Activated gamma-delta T cell (primary cell): Measurements from ENCODE around the gene ITGB8.

ENCODE experiments used
- DNase-seq: peaks from one replicate; lab custom pipeline; 2025; lab: John Stamatoyannopoulos, UW

ITGB8 gene

DNA sequence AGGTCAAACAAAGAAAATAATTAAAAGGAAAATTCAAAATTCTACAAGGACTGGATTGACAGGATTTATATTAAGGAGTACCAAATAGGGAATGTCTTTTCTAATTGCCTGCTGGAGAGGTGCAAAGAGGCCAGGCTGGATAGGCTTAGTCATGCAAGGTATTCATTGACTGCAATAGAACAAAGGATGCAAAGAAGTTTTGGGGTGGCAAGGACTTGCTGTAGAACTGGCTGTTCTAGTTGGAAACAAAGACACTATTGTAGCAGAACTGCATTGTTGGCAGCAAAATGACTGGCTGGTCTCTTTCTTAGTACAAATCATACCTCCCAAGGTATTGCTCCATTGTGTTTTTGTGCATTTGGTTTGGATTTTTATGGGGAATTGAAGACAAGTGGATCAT is 10.1 kb downstream of the ITGB8 start:
- DNase-seq = no peak

DNA sequence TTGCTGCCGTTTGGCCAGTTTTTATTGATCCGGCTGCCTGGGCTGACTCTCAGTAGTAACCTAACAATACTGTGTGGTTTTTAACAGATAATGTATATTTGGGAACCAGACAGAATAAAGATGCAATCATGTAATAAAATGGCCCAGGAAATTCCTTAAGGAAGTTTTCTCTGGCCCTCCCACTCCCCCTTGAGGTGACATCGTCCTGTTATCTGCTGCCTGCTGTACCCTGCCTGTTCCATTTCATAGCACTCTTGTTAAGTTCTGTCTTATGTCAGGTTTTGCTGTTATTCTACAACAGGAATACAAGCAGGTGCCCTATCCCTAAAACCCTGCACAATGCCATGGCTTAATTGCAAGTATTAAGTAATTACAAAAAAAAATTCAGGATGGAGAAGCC is 12.5 kb downstream of the ITGB8 start:
- no peak for DNase-seq

DNA sequence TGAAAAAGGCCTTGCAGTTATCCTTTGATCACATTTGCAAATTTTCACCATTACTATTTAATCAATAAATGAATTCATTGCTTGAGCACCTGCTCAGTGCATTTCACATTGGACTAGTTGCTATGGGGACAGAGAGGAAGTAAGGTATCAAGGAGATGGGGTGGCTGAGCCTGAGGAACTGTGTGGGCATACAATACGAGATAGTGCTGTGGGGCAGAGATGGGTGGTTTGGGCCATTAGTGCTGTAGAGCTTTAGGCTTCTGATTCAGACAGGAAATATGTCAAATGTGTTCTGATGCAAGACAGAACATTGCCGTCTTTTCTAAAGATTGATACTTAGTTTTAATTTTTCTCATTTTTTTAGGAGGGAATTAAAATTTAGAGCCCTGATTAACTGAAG is 13.2 kb downstream of the ITGB8 start:
- DNase-seq = no peak

DNA sequence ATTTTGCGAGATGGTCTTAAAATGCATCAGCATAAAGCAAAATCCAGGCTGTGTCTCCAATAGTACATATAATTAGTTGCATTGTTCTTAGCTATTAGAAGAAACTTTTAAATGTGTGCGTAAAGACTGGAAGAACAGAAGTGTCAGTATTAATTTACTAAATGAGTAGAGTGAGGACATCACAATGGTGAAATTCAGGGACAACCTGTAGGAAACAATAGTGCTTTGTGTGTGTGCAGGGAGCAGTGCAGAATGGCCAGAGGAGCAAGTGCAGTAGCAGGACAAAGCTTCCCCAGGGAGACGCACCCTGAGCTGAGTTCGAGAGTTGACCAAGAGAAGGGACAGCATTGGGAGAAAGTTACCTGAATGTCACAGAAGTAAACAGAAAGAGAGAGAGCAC is 13.7 kb downstream of the ITGB8 start:
- no peak for DNase-seq

DNA sequence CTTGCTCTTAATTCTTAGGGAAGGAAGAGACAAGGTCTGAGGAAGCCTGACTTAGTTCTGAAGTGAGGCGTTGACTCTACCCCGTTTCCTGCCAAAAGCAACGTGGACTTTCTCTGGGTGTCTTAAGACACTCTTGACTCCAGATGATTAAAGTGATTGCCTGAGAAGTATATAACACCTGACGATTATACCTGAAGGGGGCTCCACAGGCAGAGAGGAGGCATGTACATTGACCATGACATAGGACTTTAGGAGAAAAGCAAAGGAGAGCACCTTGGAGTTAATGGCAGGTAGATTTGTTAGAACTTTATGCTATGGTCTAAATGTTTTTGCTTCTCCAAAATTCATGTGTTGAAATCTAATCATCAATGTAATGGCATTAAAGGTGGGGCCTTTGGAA is 15.9 kb downstream of the ITGB8 start:
- no peak for DNase-seq

DNA sequence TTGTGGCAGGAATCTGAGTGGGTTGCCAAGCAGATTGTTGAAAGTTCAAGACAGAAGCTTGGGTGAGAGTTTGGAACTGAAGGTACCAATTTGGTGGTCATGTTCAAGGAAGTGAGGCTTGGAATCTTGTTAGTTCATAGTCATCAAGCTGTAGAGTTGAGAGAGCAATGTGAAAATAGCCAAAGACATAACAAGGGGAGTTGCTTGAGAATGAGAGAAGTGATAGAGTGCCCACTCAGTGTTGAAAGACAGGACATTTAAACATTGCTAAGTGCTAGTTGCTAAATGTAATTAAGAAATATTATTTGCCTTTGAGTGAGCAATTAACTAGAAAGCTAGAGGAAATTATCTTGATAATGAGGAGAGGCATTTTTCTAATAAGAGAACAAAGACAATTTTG is 17.0 kb downstream of the ITGB8 start:
- no peak for DNase-seq

DNA sequence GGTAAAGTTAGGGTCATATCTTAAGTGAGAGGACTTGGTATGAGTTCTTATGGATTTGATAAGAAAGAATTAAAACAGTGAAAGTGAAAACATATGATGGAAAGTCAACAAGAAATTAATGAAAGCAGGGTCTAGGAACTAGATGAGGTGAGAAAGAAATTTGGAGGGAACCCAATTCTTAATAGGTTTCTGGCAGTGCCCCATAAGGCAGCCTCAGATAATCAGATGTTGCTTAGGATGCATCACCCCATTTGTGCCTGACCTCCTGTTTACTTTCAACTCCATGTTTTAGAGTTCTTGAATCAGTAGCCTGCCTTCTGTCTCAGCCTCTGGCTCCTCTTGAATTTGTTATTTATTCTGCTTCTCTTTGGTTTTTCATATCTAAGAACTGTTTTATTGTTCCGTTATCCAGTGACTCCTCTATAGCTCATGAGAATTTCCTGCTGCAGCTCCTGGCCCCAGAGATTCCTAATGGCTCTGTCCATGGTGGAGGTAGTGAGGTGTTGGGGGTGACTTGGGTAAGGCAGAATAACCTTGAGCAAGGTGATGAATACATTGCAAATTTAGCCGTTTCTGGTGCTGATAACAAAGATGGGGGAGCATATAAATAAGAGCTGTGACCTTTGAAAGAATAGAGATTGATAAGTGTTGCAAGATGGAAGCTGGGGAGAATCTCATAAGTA is 17.6 kb downstream of the ITGB8 start:
- DNase-seq = no peak

DNA sequence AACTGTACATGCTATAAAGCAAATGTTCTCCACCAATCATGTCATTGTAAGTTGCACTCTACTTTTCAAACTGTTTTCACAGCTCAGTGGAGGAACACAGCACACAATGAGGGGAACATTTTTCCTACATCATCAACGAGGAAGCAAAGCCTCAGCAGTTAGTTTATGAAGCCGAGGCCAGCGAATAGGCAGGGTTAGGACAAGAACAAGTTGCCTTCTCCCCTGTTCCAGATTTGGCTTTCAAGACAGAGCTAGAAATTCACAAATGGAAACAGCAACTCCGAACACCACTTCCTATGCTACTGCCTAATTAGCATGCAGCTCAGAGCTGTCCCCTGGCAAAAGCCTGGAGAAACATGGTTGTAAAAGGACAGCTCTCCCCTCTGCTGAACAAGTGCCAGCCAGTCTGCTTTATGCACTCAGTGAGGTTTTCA is 19.8 kb downstream of the ITGB8 start:
- no peak for DNase-seq

DNA sequence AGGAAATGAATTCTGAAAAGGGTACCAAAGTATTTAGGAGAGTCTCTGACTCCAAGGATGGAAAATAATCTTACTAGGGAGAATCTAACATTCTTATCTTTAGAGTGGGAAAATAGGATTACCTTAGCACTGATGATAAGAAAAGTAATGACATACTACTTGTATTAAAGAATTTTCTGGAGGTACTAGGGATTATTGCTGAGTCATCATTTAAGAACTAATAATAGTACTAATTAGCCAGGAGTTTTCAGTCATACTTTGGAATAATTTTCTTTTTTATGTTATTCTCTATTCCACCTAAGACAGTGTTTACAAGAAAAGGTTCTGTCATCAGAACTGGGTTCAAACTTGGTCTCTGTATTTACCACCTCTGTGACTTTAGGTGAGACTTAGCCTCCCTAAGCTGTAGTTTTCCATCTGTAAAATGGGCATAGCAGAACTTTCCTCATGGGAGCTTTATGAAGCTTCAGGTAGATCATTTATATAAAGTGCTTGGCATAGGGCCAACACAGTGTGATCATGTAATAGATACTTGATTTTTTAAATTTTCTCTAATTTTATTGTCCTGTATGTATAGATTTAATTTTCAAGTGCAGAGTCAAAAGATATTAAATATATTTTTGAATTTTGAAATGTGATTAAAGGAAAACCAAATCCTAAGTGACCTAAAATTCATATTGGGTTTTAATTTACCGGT is 20.4 kb downstream of the ITGB8 start:
- no peak for DNase-seq

DNA sequence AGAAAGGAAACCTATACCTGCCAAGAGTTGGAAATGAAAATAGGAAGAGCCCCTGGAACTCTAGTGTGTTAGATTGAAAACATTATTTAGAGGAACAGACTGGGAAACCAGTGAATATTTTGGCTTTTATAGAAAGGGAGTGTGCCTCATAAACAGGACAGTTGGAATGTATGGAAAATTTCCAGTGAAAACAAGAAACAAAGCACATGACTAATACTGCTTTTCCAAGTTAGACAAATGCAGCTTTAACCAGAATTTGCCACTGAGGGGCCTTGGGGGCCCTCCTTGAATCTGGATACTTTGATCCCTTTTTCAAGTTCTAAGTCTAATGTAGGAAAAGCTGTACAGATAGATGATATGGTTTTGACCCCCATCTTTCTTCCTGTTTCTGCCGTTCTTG is 21.2 kb downstream of the ITGB8 start:
- DNase-seq = no peak

DNA sequence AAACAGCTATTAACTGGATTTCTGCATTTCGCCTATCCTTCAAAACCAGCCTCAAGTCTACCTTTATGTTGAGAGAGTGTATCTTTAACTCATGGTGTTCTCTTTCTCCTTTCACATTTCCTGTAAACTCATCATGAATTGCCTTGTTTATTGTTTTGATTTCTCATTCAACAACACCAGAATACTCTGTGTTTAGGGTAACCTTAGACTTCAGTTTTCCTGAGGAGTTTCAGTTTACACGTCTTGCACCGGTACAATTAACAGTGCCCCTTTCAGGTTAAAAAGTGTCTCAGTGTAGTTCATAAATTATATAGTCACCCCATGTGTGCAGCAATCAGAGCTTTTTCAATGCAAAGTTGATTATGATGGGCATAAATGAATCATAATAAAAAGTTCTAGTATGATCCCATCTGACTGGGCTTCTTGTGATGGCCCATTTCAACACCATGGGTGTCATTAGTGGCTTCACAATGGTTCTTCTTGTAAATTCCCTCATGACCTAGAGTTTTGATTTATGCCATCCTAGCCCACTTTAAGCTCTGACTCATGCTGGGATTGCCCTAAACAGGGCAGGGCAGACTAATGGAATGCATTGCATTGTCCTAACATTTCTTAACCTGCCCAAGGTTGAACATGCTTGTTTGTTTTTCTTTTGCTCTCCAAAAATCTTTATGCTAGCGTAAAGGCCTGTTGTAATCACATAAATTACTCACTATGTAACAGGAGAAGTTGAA is 22.0 kb downstream of the ITGB8 start:
- no peak for DNase-seq

DNA sequence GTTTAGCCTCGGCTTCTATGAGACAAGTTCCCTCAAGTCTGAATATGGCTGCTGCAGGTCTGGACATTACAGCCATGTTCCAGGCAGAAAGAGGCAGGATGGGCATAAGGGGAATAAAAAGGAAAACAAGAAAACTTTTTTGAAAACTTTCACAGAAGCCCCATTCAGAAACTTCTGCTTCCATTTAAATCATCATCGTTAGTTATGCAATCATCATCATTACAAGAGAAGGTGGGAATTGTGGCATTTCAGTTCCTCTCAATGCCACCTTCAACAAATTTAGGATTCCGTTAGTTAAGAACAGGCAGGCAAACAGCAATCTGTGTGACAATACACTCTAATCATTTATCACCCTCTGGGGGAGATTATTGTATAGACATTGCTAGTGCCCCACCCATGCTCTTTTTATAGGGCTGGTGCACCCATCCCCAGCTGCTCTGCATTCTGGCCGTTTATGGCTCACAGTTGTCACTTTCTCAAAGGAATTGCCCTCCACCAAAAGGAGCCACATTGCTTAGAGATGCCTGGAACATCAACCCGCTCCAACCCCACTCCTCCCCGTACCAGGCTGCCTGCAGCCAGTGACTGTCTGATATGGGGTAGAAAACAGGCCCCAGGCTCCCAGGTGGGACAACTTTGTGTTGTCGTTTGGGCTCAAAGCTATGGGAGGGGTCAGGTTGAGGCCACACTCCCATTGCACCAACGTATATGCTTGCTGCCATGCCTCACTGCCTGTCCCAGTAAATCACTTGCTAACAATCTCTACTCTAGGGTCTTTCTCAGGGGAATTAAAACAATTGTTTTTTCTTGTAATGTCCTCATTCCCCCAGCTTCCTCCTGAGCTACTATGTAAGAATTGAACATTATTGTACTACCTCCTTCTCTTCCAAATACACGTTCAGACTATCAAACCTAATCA is 24.2 kb downstream of the ITGB8 start:
- no peak for DNase-seq

DNA sequence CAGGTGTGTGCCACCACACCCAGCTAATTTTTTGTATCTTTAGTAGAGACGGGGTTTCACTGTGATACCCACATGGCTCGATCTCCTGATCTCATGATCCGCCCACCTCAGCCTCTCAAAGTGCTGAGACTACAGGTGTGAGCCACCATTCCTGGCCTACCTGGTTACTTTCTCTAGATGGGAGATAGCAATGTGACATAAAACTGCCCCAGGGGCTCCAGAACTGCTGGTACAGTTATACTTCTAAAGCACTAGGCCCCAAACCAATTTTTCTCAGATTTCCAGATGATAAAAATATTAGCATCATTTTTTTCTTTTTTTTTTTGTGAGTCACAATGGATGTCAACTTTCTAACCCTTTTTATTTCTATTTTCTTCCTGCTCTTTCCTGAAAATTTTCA is 27.4 kb downstream of the ITGB8 start:
- DNase-seq = no peak

DNA sequence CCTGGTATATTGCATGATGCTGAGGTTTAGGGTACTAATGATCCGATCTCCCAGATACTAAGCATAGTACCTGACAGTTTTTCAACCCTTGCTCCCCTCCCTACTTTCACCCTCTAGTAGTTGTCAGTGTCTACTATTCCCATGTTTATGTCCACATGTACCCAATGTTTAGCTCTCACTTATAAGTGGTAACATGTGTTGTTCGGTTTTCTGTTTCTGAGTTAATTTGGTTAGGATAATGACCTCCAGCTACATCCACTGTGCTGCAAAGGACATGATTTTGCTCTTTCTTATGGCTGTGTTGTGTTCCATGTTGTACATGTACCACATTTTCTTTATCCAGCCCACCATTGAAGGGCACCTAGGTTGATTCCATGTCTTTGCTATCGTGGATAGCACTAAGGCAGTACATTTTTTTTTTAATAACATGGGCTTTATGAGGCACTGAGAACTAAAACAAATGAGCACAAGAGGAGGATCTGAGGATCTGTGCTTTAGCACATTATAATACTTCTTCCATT is 28.1 kb downstream of the ITGB8 start:
- no peak for DNase-seq

DNA sequence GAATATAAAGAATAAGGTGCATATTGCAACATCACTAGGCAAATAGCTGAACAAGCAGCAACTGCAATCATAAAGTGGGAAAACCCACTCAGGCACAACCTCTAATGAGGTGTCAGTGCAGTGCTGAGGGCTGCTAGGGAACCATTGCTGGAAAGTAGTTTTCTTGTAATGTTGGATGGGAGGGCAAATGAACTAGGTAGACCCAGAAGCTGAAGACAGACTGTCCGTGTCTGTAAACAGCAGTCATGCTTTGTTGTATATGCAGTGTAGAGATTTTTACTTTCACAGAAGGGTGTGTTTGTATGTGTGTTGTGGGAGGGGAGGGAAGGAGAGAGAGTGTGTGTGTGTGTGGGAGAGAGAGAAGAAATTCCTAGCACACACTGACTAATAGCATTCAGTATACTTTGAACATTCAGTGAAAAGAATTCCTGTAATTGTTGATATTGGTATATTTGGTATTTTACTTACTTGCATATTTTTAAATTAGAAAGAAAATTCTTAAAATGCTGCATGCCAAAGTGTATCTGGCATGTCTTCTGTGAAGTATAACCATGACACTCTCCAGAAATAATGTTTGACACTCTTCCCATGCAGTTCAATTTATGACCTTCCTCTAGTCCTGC is 28.8 kb downstream of the ITGB8 start:
- DNase-seq = no peak

DNA sequence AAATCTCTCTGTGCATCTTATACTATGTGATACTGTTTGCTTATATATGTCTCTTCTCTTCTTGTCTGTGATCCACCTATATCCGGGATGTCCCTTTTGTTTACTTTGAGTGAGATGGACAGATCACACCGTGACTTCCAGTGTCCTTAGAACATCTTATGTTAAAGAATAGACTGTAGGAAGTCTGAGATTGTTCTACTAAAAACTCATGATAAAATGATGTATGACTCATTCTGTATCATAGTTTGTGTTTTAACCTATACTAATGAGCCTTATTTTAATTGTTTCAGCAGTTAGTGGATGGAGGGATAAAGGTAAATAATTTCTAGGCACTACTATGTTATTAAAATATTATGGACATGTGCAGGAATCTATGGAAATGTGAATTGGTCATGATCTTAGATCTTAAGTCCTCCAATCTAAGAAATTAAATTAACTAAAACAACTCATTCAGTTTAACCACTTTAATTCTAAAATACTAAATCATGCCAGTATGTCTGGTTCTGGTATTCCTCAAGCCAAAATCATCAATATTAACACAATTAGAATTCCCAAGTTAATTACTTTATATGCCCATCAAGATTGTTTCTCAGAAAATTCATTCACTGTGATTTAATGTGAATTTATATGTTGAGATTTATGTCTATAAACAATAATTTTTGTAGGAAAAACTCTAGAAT is 32.0 kb downstream of the ITGB8 start:
- DNase-seq = no peak

DNA sequence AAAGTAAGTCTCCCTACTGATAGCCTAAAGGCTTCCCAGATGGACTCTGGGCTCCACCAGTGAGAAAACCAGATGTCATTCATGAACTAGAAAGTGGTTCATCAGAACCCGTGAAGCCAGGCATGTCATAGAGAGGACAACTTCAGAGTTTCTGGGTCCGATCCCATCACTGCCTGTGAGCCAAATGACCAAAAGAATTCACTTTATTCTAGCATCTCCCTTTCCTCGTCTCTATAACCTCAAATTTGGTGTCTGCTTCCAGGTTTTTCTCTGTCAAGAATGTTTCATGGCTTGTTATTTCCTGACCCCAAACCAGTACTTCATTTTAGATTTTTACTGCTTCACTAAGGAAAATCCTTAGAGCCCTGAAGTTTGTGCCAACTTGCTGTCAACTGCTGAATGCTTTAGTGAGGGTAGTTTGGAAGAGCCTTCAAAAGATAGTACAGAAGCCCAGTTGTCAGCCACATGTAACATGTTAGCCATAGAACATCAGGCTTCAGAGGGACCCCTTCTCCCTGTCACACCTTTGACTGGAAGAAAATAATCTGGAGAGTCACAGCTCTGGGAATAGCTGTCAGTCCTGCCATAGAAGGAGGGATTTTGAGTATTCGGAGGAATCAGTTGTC is 34.0 kb downstream of the ITGB8 start:
- no peak for DNase-seq

DNA sequence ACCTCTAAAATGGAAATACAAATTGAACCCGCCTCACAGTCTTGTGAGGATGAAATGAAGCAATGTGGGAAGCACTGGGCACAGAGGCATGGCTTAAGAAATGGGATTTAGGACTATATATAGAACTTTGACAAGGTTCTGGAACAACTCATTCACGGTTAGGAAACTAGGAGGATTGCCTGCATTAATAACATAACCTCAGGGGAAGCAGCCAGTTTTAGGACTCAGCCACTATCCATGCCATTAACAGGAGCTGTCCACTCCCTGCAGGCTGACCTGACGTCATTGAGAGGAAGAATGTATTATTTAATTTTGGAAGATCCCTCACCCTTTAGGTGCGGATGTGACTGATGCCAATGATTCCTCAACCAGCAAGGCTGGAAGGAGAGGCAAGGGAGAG is 34.8 kb downstream of the ITGB8 start:
- DNase-seq = no peak

DNA sequence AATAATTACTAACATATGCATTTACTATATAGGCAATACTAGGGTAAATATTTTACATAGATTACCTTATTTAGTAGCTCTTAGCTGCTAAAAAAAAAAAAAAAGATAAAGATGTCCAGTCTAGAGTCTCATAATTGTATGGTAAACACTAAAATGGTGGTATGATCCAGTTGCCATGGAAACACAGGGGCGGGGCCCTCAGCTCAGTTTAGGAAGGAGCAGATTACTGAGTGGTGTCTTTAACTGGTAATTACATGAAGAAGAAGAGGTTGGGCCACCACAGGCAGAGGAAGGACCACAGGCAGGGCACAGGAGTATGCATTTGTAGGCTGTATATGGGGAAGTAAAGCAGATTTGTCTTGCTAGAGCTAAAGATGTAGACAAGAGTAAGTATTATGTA is 43.7 kb downstream of the ITGB8 start:
- DNase-seq = no peak

DNA sequence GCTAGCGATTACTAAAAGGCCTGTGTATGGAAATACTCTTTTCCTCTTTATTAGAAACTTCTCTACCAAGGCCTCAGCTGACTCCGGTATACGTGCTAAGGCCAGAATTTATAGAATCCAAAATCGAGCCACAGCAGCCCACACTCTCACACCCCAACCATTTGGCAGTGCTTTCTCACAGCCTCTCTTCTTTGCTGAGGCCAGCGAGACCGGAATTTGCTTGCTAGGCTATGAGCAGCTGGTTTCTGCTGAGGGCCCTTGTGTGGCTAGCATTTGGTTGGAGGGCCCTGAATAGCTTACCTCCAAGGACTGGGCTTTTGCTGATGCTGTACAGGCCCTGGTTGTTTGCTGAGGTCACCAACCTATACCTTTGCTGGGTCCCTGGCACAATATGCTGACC is 46.1 kb downstream of the ITGB8 start:
- DNase-seq = no peak
